HG03060 (cell line): ENCODE results near the gene TTC33.

Source experiments
- ATAC-seq: cut with Tn5 transposase; IDR thresholded peaks from one replicate; pipeline ENCODE4 v1.9.1; 2021; ENCODE audit warnings: low read depth, moderate number of reproducible peaks; ENCODE audit not compliant: unreplicated experiment

TTC33 gene

GRCh38 chr5:40780858-40781257 lies 25.1 kb upstream of the TTC33 start:
- no peak for ATAC-seq

GRCh38 chr5:40780199-40780598 lies 24.4 kb upstream of the TTC33 start:
- ATAC-seq = no peak

- ATAC-seq = no peak
Observed at GRCh38 chr5:40779561-40779960, 23.8 kb upstream of the TTC33 start.

GRCh38 chr5:40778133-40778532 lies 22.4 kb upstream of the TTC33 start:
- ATAC-seq = no peak

- no peak for ATAC-seq
Observed at GRCh38 chr5:40776658-40776977, 20.9 kb upstream of the TTC33 start.

GRCh38 chr5:40775846-40776657 lies 20.3 kb upstream of the TTC33 start:
- ATAC-seq = no peak

- ATAC-seq = no peak
Observed at GRCh38 chr5:40775085-40775845, 19.5 kb upstream of the TTC33 start.

GRCh38 chr5:40774623-40775022 lies 18.9 kb upstream of the TTC33 start:
- no peak for ATAC-seq

- ATAC-seq = no peak
Observed at GRCh38 chr5:40770764-40771163, 15.0 kb upstream of the TTC33 start.

GRCh38 chr5:40762705-40763104 lies 6.9 kb upstream of the TTC33 start:
- ATAC-seq = no peak

GRCh38 chr5:40757400-40757799 lies 1.6 kb upstream of the TTC33 start:
- ATAC-seq = no peak

GRCh38 chr5:40755093-40755406 lies 711 bp downstream of the TTC33 start:
- peak; percentile 78 for ATAC-seq

- peak; percentile 11 for ATAC-seq
Observed at GRCh38 chr5:40754381-40755092, 1.2 kb downstream of the TTC33 start.

GRCh38 chr5:40746703-40747102 lies 9.1 kb downstream of the TTC33 start:
- ATAC-seq = no peak

- ATAC-seq = no peak
Observed at GRCh38 chr5:40743771-40744170, 12.0 kb downstream of the TTC33 start.

GRCh38 chr5:40738502-40738901 lies 17.3 kb downstream of the TTC33 start:
- ATAC-seq = no peak

GRCh38 chr5:40736103-40736875 lies 19.5 kb downstream of the TTC33 start:
- peak; percentile 81 for ATAC-seq

GRCh38 chr5:40735609-40736008 lies 20.2 kb downstream of the TTC33 start:
- ATAC-seq = no peak

- ATAC-seq = no peak
Observed at GRCh38 chr5:40734986-40735385, 20.8 kb downstream of the TTC33 start.

- ATAC-seq = no peak
Observed at GRCh38 chr5:40733879-40734563, 21.7 kb downstream of the TTC33 start.
